GM12878 (cell line): ENCODE results near the gene STPG3. TPM values are rescaled to one million over a fixed set of nuclear protein-coding genes. Genes with fewer than 3 reads are reported as not detected.

Source experiments
- ATF3 ChIP-seq: IDR thresholded peaks from 2 replicates; pipeline ENCODE4 v1.6.1; 2011; ENCODE audit warnings: low read depth, mild to moderate bottlenecking, low read length, moderate library complexity, borderline replicate concordance; ENCODE audit errors: extremely low read depth
- CUX1 ChIP-seq: IDR thresholded peaks from 2 replicates; pipeline ENCODE4 v1.6.1; 2012; ENCODE audit warnings: improper control_type of control experiment, low read depth, low read length; ENCODE audit not compliant: insufficient replicate concordance
- ESRRA ChIP-seq: IDR thresholded peaks from 2 replicates; pipeline ENCODE4 v1.6.1; 2012; ENCODE audit warnings: mild to moderate bottlenecking, low read length, improper control_type of control experiment
- PRDM15 ChIP-seq: fragments of 450-650 bp; formaldehyde crosslinking; IDR thresholded peaks from 2 replicates; pipeline ENCODE4 v1.4.0; 2020; ENCODE audit warnings: mild to moderate bottlenecking, moderate library complexity
- RBBP5 ChIP-seq: fragments of 200-600 bp; sonication (generic); conservative IDR thresholded peaks from 2 replicates; pipeline ENCODE4 v1.6.1; 2016
- RELB ChIP-seq: fragments of 450-650 bp; IDR thresholded peaks from 2 replicates; pipeline ENCODE4 v1.6.1; 2017; ENCODE audit warnings: low read depth, mild to moderate bottlenecking, moderate library complexity
- STAT1 ChIP-seq: fragments of 450-650 bp; conservative IDR thresholded peaks from 2 replicates; pipeline ENCODE4 v1.6.1; 2014; ENCODE audit warnings: antibody characterized with exemption, mild to moderate bottlenecking
- STAT3 ChIP-seq: IDR thresholded peaks from 2 replicates; pipeline ENCODE4 v1.6.1; 2011; ENCODE audit warnings: low read depth, low read length, improper control_type of control experiment
- TCF12 ChIP-seq: IDR thresholded peaks from 2 replicates; pipeline ENCODE4 v1.6.1; 2011; ENCODE audit warnings: low read depth, mild to moderate bottlenecking, low read length
- ZNF24 ChIP-seq: fragments of 450-650 bp; IDR thresholded peaks from 2 replicates; pipeline ENCODE4 v1.6.1; 2017; ENCODE audit warnings: antibody characterized with exemption, mild to moderate bottlenecking
- polyA plus RNA-seq, 11 experiments: library from polyadenylated mRNA; depleted of rRNA in 4 of 11; unstranded in 6 of 11; stranded (reverse) in 5 of 11; fragments of >200 nt; fragmentation: Nextera tagmentation in 4 of 11; fragmentation: Illumina TruSeq in 1 of 11; extraction: Ambion mirVana in 4 of 11; extraction: Trizol in 1 of 11; gene quantifications; 1 replicate in 1 of 11; 2 replicates in 10 of 11; pipeline versions ENCODE4 v1.2.1 to v1.2.3, GENCODE V29; 2011 to 2016; ENCODE audit warnings: inconsistent platforms in 2 of 11, missing spikeins in 2 of 11, low read depth in 1 of 11
- total RNA-seq, 4 experiments: library from RNA; depleted of rRNA in 3 of 4; stranded (reverse); fragments of >200 nt in 3 of 4; fragmentation: Illumina TruSeq in 1 of 4; extraction: Trizol in 1 of 4; gene quantifications; 2 replicates each; pipeline versions ENCODE4 v1.2.1 to v1.2.3, GENCODE V29; 2013 to 2021

The STPG3 gene
- total and polyA plus RNA-seq, 10 of the 15 experiments (the other 5 are each of a cell fraction or from before 2014, with no cell fraction given), result not detected

GRCh38 chr9:137281345-137282116 is 30.4 kb downstream of the STPG3 start (continued):
- TF ChIP-seq PRDM15 (CRISPR knock-in tag) (no peak), RBBP5 (no peak), RELB (no peak), TCF12 (no peak), CUX1 (no peak), ZNF24 (no peak), STAT3 (no peak), STAT1 (no peak), ATF3 (no peak), ESRRA (no peak)
